ENCODE results near the gene CNKSR1. TPM values are rescaled to one million over a fixed set of nuclear protein-coding genes. Genes with fewer than 3 reads are reported as not detected.

CNKSR1 gene
- total and polyA plus RNA-seq, 2 donors (not counting 1 experiment from before 2014, with no cell fraction given): not detected

- H3K9me3 ChIP-seq (ENCODE audit: control insufficient read depth, insufficient read depth, low read depth, low read length): no peaks in the 10 kb centered on the region
- no peak for DNase-seq (ENCODE audit: low read depth in 2 of 2)
- H4K20me1 ChIP-seq (ENCODE audit: control insufficient read depth, extremely low read depth, insufficient read depth, low read length): no peaks in the 10 kb centered on the region
- no peak for TF ChIP-seq CTCF (conservative IDR thresholded peaks at IDR 0.05 in 1 of 2, IDR thresholded peaks at IDR 0.05 in 1 of 2; ENCODE audit: low read depth in 1 of 2, low read length in 2 of 2)
- TF ChIP-seq EZH2 (IDR thresholded peaks at IDR 0.05; ENCODE audit: low read length, missing control alignments): no peak
- no peaks in the 10 kb centered on the region for H3K36me3 ChIP-seq (ENCODE audit: control insufficient read depth, insufficient read depth, low read length)
- H3K27ac ChIP-seq (ENCODE audit: insufficient read depth, low read length): no peak overlapping the region
- peak overlapping the region; percentile 80 for H3K4me2 ChIP-seq (ENCODE audit: extremely low read depth, insufficient read depth, low read length)
- peaks cover 7% of the 10 kb centered on the region for H3K27me3 ChIP-seq (ENCODE audit: control insufficient read depth, insufficient read depth, low read length)
- peaks cover 2% of the 10 kb centered on the region for H3K4me1 ChIP-seq (ENCODE audit: control insufficient read depth, extremely low read depth, insufficient read depth, low read length)
- H3K9ac ChIP-seq (ENCODE audit: insufficient read depth, low read length): no peak overlapping the region
- peak overlapping the region; percentile 35 for H2AFZ ChIP-seq (ENCODE audit: low read length)
- no peaks in the 10 kb centered on the region for H3K79me2 ChIP-seq (ENCODE audit: control insufficient read depth, insufficient read depth, low read length)
- peak overlapping the region in 1 of 4 experiments; percentile 45 for H3K4me3 ChIP-seq (replicated peaks in 1 of 4; ENCODE audit: control extremely low read depth in 1 of 4, insufficient read depth in 1 of 4, low read depth in 3 of 4, low read length in 4 of 4)
Measured at GRCh38 chr1:26160527-26161414, 16.5 kb upstream of the CNKSR1 start.

GRCh38 chr1:26161415-26162219 is 15.7 kb upstream of the CNKSR1 start:
- Histone ChIP-seq H3K4me2 (ENCODE audit: extremely low read depth, insufficient read depth, low read length) (peak overlapping the region; percentile 80), H3K36me3 (ENCODE audit: control insufficient read depth, insufficient read depth, low read length) (no peaks in the 10 kb centered on the region), H3K4me3 (replicated peaks in 1 of 4; ENCODE audit: control extremely low read depth in 1 of 4, insufficient read depth in 1 of 4, low read depth in 3 of 4, low read length in 4 of 4) (peak overlapping the region; percentile 5 to 45 (median 20)), H4K20me1 (ENCODE audit: control insufficient read depth, extremely low read depth, insufficient read depth, low read length) (no peaks in the 10 kb centered on the region), H3K9ac (ENCODE audit: insufficient read depth, low read length) (peak overlapping the region; percentile 30), H3K27ac (ENCODE audit: insufficient read depth, low read length) (no peak overlapping the region), H3K27me3 (ENCODE audit: control insufficient read depth, insufficient read depth, low read length) (peaks cover 3% of the 10 kb centered on the region), H3K9me3 (ENCODE audit: control insufficient read depth, insufficient read depth, low read depth, low read length) (no peaks in the 10 kb centered on the region), H2AFZ (ENCODE audit: low read length) (peak overlapping the region; percentile 35), H3K79me2 (ENCODE audit: control insufficient read depth, insufficient read depth, low read length) (no peaks in the 10 kb centered on the region), H3K4me1 (ENCODE audit: control insufficient read depth, extremely low read depth, insufficient read depth, low read length) (peaks cover 2% of the 10 kb centered on the region)
- peak; percentile 30 to 65 for DNase-seq (ENCODE audit: low read depth in 2 of 2)
- TF ChIP-seq EZH2 (IDR thresholded peaks at IDR 0.05; ENCODE audit: low read length, missing control alignments): no peak

GRCh38 chr1:26162220-26162709 is 15.0 kb upstream of the CNKSR1 start:
- TF ChIP-seq EZH2 (IDR thresholded peaks at IDR 0.05; ENCODE audit: low read length, missing control alignments) (no peak), CTCF (conservative IDR thresholded peaks at IDR 0.05 in 1 of 2, IDR thresholded peaks at IDR 0.05 in 1 of 2; ENCODE audit: low read depth in 1 of 2, low read length in 2 of 2) (no peak)
- Histone ChIP-seq H4K20me1 (ENCODE audit: control insufficient read depth, extremely low read depth, insufficient read depth, low read length) (no peaks in the 10 kb centered on the region), H3K9me3 (ENCODE audit: control insufficient read depth, insufficient read depth, low read depth, low read length) (no peaks in the 10 kb centered on the region), H3K27ac (ENCODE audit: insufficient read depth, low read length) (no peak overlapping the region), H3K9ac (ENCODE audit: insufficient read depth, low read length) (no peak overlapping the region), H2AFZ (ENCODE audit: low read length) (peak overlapping the region; percentile 34), H3K36me3 (ENCODE audit: control insufficient read depth, insufficient read depth, low read length) (no peaks in the 10 kb centered on the region), H3K79me2 (ENCODE audit: control insufficient read depth, insufficient read depth, low read length) (no peaks in the 10 kb centered on the region), H3K4me2 (ENCODE audit: extremely low read depth, insufficient read depth, low read length) (peak overlapping the region; percentile 80), H3K27me3 (ENCODE audit: control insufficient read depth, insufficient read depth, low read length) (peaks cover 3% of the 10 kb centered on the region), H3K4me1 (ENCODE audit: control insufficient read depth, extremely low read depth, insufficient read depth, low read length) (peaks cover 2% of the 10 kb centered on the region), H3K4me3 (replicated peaks in 1 of 4; ENCODE audit: control extremely low read depth in 1 of 4, insufficient read depth in 1 of 4, low read depth in 3 of 4, low read length in 4 of 4) (peak overlapping the region in 3 of 4 experiments; percentile 5 to 45 (median 7))
- DNase-seq (ENCODE audit: low read depth in 2 of 2): no peak

Measured in fibroblast of lung (primary cell).